Tibial nerve (tissue), 4 donors: ENCODE measurements around the gene RAB19.

Source experiments
- EP300 ChIP-seq, 2 donors: sonication (generic); formaldehyde crosslinking; IDR thresholded peaks; one replicate each; pipeline ENCODE4 v1.6.1; 2017; ENCODE audit warnings: antibody characterized with exemption in 2 of 2, mild to moderate bottlenecking in 1 of 2
- TF ChIP-seq, protein P1 (sequence below), 5 experiments: fragments of 200-600 bp in 3 of 5; fragments of 450-650 bp in 2 of 5; sonication (generic) in 3 of 5; IDR thresholded peaks; one replicate each; pipeline ENCODE4 v1.5.1; 2016 to 2019; ENCODE audit warnings: antibody characterized with exemption in 5 of 5, mild to moderate bottlenecking in 3 of 5, moderate library complexity in 2 of 5

GRCh38 chr7:140421521-140421920 is 17.7 kb downstream of the RAB19 start:
- TF ChIP-seq, protein P1, sequence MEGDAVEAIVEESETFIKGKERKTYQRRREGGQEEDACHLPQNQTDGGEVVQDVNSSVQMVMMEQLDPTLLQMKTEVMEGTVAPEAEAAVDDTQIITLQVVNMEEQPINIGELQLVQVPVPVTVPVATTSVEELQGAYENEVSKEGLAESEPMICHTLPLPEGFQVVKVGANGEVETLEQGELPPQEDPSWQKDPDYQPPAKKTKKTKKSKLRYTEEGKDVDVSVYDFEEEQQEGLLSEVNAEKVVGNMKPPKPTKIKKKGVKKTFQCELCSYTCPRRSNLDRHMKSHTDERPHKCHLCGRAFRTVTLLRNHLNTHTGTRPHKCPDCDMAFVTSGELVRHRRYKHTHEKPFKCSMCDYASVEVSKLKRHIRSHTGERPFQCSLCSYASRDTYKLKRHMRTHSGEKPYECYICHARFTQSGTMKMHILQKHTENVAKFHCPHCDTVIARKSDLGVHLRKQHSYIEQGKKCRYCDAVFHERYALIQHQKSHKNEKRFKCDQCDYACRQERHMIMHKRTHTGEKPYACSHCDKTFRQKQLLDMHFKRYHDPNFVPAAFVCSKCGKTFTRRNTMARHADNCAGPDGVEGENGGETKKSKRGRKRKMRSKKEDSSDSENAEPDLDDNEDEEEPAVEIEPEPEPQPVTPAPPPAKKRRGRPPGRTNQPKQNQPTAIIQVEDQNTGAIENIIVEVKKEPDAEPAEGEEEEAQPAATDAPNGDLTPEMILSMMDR (IDR thresholded peaks at IDR 0.05): no peak
- TF ChIP-seq EP300 (IDR thresholded peaks at IDR 0.05): no peak
